Measurements from ENCODE around the gene ZC3HAV1.
A peak's percentile ranks its signal among the peaks of the same experiment; 100 is the strongest.

Gene ZC3HAV1

DNA sequence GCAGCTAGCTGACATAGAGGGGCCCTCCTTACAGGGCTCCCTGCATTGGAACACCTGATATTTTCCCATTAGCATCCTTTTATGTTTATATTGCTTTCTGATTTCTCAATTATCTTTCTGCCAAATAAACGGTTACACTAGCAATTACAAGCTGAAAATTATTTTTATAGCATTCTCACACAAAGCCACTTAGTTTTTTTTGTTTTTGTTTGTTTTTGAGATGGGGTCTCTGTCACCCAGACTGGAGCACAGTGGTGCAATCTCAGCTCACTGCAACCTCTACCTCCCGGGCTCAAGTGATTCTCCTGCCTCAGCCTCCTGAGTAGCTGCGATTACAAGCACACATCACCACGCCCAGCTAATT lies 9.9 kb upstream of the ZC3HAV1 start:
- H3K79me2 ChIP-seq (ENCODE audit: control insufficient read depth, insufficient read depth, low read length, poor library complexity) = no peaks in the 10 kb centered on the region

DNA sequence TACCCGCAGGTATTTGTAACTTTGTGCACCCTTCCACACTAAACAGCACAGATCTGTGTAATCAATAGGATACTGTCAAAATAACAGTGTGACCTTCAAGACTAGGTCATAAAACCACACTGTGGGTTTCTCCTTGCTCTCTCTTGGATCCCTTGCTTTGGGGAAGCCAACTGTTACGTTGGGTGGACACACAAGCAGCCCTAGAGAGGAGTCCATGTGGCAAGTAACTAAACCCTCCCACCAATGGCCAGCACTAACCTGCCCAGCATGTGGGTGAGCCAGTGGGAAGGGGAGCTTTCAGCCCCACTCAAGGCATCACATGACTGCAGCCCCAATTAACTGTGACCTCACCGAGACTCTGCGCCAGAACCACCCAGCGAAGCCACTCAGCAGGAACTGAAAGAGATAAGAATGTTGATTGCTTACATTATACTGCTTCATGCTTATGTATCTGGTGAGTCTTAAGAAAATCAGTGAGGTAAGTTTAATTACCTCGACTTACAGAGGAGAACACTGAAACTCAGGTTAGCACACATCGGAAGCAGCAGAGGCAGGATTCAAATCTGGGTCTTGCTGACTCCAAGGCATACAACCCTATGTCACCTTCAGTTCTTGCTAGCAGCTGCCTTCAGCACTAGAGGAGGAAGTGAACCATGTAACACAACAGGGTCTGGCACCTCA lies 9.4 kb upstream of the ZC3HAV1 start:
- no peak for DNase-seq
- no CpG with 5 or more reads among the region's 7 CpGs for WGBS (ENCODE audit: extremely low coverage, insufficient coverage, insufficient read length)
- no peak overlapping the region for H3K23ac ChIP-seq (ENCODE audit: low read length)
- no peak overlapping the region for H3K4me3 ChIP-seq (ENCODE audit: low read depth, low read length)
- no peak overlapping the region for H3K14ac ChIP-seq (ENCODE audit: low read length)
- H2BK5ac ChIP-seq (ENCODE audit: low read depth, low read length, poor library complexity) = no peak overlapping the region
- no peak overlapping the region for H2AK5ac ChIP-seq (ENCODE audit: low read length)
- H3K79me2 ChIP-seq (ENCODE audit: control insufficient read depth, insufficient read depth, low read length, poor library complexity) = no peaks in the 10 kb centered on the region
- H3K27me3 ChIP-seq (ENCODE audit: insufficient read depth, low read length) = no peaks in the 10 kb centered on the region
- H4K8ac ChIP-seq (ENCODE audit: low read depth, low read length) = no peak overlapping the region
- H2BK120ac ChIP-seq (ENCODE audit: insufficient read depth, low read length, poor library complexity) = no peak overlapping the region
- no peaks in the 10 kb centered on the region for H3K36me3 ChIP-seq (ENCODE audit: control insufficient read depth in 1 of 2, insufficient read depth in 2 of 2, low read length in 2 of 2)
- H3K9me3 ChIP-seq (ENCODE audit: insufficient read depth, low read depth, low read length) = no peaks in the 10 kb centered on the region
- no peak overlapping the region for H2AFZ ChIP-seq (ENCODE audit: insufficient read depth, low read length, poor library complexity)
- no peak overlapping the region for H3K9ac ChIP-seq (ENCODE audit: low read length)
- no peak overlapping the region for H2BK12ac ChIP-seq (ENCODE audit: low read length)
- no peak overlapping the region for H4K12ac ChIP-seq (ENCODE audit: low read depth, low read length)
- H3K27ac ChIP-seq (ENCODE audit: low read depth, low read length) = no peak overlapping the region
- no peaks in the 10 kb centered on the region for H3K79me1 ChIP-seq (ENCODE audit: low read length)
- H3K4me2 ChIP-seq (ENCODE audit: low read length) = no peak overlapping the region
- no peak overlapping the region for H3K18ac ChIP-seq (ENCODE audit: low read length)
- H4K91ac ChIP-seq (ENCODE audit: low read depth, low read length) = no peak overlapping the region
- H3K4me1 ChIP-seq (ENCODE audit: control insufficient read depth in 1 of 2, insufficient read depth in 2 of 2, low read length in 2 of 2) = no peaks in the 10 kb centered on the region
- H3K4ac ChIP-seq (ENCODE audit: low read depth, low read length) = no peak overlapping the region

More for the DNA sequence above, 9.9 kb upstream of the ZC3HAV1 start:
- Histone ChIP-seq H2BK120ac (ENCODE audit: insufficient read depth, low read length, poor library complexity) (no peak overlapping the region), H2AFZ (ENCODE audit: insufficient read depth, low read length, poor library complexity) (no peak overlapping the region), H3K4ac (ENCODE audit: low read depth, low read length) (no peak overlapping the region), H3K4me1 (ENCODE audit: control insufficient read depth in 1 of 2, insufficient read depth in 2 of 2, low read length in 2 of 2) (no peaks in the 10 kb centered on the region), H3K79me1 (ENCODE audit: low read length) (no peaks in the 10 kb centered on the region), H4K8ac (ENCODE audit: low read depth, low read length) (no peak overlapping the region), H3K27ac (ENCODE audit: low read depth, low read length) (no peak overlapping the region), H4K12ac (ENCODE audit: low read depth, low read length) (no peak overlapping the region), H2BK12ac (ENCODE audit: low read length) (no peak overlapping the region), H2AK5ac (ENCODE audit: low read length) (no peak overlapping the region), H3K36me3 (ENCODE audit: control insufficient read depth in 1 of 2, insufficient read depth in 2 of 2, low read length in 2 of 2) (no peaks in the 10 kb centered on the region), H3K4me3 (ENCODE audit: low read depth, low read length) (no peak overlapping the region), H3K14ac (ENCODE audit: low read length) (no peak overlapping the region), H3K9me3 (ENCODE audit: insufficient read depth, low read depth, low read length) (no peaks in the 10 kb centered on the region), H3K9ac (ENCODE audit: low read length) (no peak overlapping the region), H3K18ac (ENCODE audit: low read length) (no peak overlapping the region), H3K27me3 (ENCODE audit: insufficient read depth, low read length) (no peaks in the 10 kb centered on the region), H2BK5ac (ENCODE audit: low read depth, low read length, poor library complexity) (no peak overlapping the region), H3K4me2 (ENCODE audit: low read length) (no peak overlapping the region), H4K91ac (ENCODE audit: low read depth, low read length) (no peak overlapping the region), H3K23ac (ENCODE audit: low read length) (no peak overlapping the region)
- DNase-seq = no peak
- no CpG with 5 or more reads among the region's 4 CpGs for WGBS (ENCODE audit: extremely low coverage, insufficient coverage, insufficient read length)

DNA sequence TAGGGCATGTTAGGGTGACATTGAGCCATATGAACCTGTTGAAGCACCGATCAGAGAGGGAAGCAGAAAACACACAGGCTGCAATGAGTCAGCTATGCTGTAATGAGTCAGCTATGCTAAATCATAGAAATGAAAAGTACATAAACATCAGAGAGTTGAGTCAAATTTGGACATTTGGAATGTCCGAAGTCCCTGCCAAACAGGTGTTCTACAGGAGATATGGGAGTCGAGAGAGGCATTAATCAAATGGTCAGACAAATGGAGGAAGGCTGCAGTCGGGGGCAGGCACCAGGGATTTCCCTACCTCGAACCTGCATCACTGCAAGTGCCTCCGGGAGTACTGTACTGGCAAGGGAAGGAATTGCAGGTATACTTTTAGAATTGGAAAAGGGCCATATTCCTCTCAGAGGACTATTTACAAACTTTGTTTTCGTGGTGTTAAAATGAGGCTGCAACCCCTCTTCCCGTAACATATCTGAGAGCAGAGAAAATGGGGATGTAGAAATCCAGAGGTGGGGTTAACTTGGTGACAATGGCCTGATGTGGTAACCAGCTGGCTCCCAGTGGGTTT lies 8.8 kb upstream of the ZC3HAV1 start:
- H3K9me3 ChIP-seq (ENCODE audit: insufficient read depth, low read depth, low read length) = no peaks in the 10 kb centered on the region
- DNase-seq = peak; percentile 11 to 57
- no peaks in the 10 kb centered on the region for H3K79me2 ChIP-seq (ENCODE audit: control insufficient read depth, insufficient read depth, low read length, poor library complexity)
- H3K4me1 ChIP-seq (ENCODE audit: control insufficient read depth in 1 of 2, insufficient read depth in 2 of 2, low read length in 2 of 2) = no peaks in the 10 kb centered on the region
- WGBS (ENCODE audit: extremely low coverage, insufficient coverage, insufficient read length) = no CpG with 5 or more reads among the region's 8 CpGs
- no peak overlapping the region for H3K18ac ChIP-seq (ENCODE audit: low read length)
- H4K12ac ChIP-seq (ENCODE audit: low read depth, low read length) = no peak overlapping the region
- no peak overlapping the region for H3K23ac ChIP-seq (ENCODE audit: low read length)
- no peaks in the 10 kb centered on the region for H3K79me1 ChIP-seq (ENCODE audit: low read length)
- no peak overlapping the region for H3K27ac ChIP-seq (ENCODE audit: low read depth, low read length)
- H3K36me3 ChIP-seq (ENCODE audit: control insufficient read depth in 1 of 2, insufficient read depth in 2 of 2, low read length in 2 of 2) = no peaks in the 10 kb centered on the region
- no peak overlapping the region for H3K4me2 ChIP-seq (ENCODE audit: low read length)
- no peak overlapping the region for H3K14ac ChIP-seq (ENCODE audit: low read length)
- H3K4me3 ChIP-seq (ENCODE audit: low read depth, low read length) = no peak overlapping the region
- no peak overlapping the region for H2AFZ ChIP-seq (ENCODE audit: insufficient read depth, low read length, poor library complexity)
- H3K27me3 ChIP-seq (ENCODE audit: insufficient read depth, low read length) = no peaks in the 10 kb centered on the region
- H2BK5ac ChIP-seq (ENCODE audit: low read depth, low read length, poor library complexity) = no peak overlapping the region
- no peak overlapping the region for H3K9ac ChIP-seq (ENCODE audit: low read length)
- H2AK5ac ChIP-seq (ENCODE audit: low read length) = no peak overlapping the region
- H2BK12ac ChIP-seq (ENCODE audit: low read length) = no peak overlapping the region
- H4K8ac ChIP-seq (ENCODE audit: low read depth, low read length) = no peak overlapping the region
- H3K4ac ChIP-seq (ENCODE audit: low read depth, low read length) = no peak overlapping the region
- no peak overlapping the region for H4K91ac ChIP-seq (ENCODE audit: low read depth, low read length)
- H2BK120ac ChIP-seq (ENCODE audit: insufficient read depth, low read length, poor library complexity) = no peak overlapping the region

DNA sequence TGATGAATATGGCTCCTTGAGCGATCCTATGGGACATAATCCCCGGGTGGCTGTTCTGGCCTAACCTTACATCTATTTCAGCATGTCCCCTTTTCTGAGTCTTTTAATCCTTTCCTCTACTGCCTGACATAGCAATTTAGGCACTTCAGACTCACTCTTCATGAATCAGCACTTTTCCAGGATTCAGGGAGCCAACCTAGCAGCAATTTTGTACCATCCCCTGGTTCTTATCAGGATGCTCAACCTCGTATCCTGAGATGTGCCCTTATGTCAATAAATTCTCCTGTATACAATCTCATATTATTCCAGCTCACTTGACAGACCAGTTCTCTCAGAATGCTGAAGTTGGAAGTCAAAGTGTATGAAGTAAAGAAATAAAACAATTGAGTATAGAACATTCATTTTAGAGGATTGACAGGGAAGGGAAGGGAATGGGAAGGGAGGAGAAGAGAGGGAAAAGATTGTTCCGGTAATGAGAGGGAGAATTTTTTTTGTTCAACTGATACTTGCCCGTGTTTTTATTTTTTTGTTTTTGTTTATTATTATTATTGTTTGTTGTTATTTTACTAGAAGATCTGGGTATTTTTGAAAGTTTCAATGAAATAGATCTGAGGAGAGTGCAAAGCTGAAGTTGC lies 8.2 kb upstream of the ZC3HAV1 start:
- no CpG with 5 or more reads among the region's 5 CpGs for WGBS (ENCODE audit: extremely low coverage, insufficient coverage, insufficient read length)
- no peak overlapping the region for H2BK5ac ChIP-seq (ENCODE audit: low read depth, low read length, poor library complexity)
- no peak overlapping the region for H3K4me3 ChIP-seq (ENCODE audit: low read depth, low read length)
- H2AFZ ChIP-seq (ENCODE audit: insufficient read depth, low read length, poor library complexity) = no peak overlapping the region
- H4K12ac ChIP-seq (ENCODE audit: low read depth, low read length) = no peak overlapping the region
- no peaks in the 10 kb centered on the region for H3K4me1 ChIP-seq (ENCODE audit: control insufficient read depth in 1 of 2, insufficient read depth in 2 of 2, low read length in 2 of 2)
- no peaks in the 10 kb centered on the region for H3K36me3 ChIP-seq (ENCODE audit: control insufficient read depth in 1 of 2, insufficient read depth in 2 of 2, low read length in 2 of 2)
- no peaks in the 10 kb centered on the region for H3K9me3 ChIP-seq (ENCODE audit: insufficient read depth, low read depth, low read length)
- no peak overlapping the region for H3K14ac ChIP-seq (ENCODE audit: low read length)
- H3K4ac ChIP-seq (ENCODE audit: low read depth, low read length) = no peak overlapping the region
- no peak overlapping the region for H3K23ac ChIP-seq (ENCODE audit: low read length)
- H3K27ac ChIP-seq (ENCODE audit: low read depth, low read length) = no peak overlapping the region
- H2BK120ac ChIP-seq (ENCODE audit: insufficient read depth, low read length, poor library complexity) = no peak overlapping the region
- H3K18ac ChIP-seq (ENCODE audit: low read length) = no peak overlapping the region
- DNase-seq = no peak
- no peak overlapping the region for H2BK12ac ChIP-seq (ENCODE audit: low read length)
- H3K79me2 ChIP-seq (ENCODE audit: control insufficient read depth, insufficient read depth, low read length, poor library complexity) = no peaks in the 10 kb centered on the region
- no peak overlapping the region for H2AK5ac ChIP-seq (ENCODE audit: low read length)
- no peaks in the 10 kb centered on the region for H3K79me1 ChIP-seq (ENCODE audit: low read length)
- no peak overlapping the region for H4K8ac ChIP-seq (ENCODE audit: low read depth, low read length)
- H3K27me3 ChIP-seq (ENCODE audit: insufficient read depth, low read length) = no peaks in the 10 kb centered on the region
- H3K4me2 ChIP-seq (ENCODE audit: low read length) = no peak overlapping the region
- no peak overlapping the region for H4K91ac ChIP-seq (ENCODE audit: low read depth, low read length)
- no peak overlapping the region for H3K9ac ChIP-seq (ENCODE audit: low read length)

All from trophoblast cell (in vitro differentiated cells and primary cell).